DOHH2 (cell line): ENCODE data around the gene KDM1B.

ENCODE experiments used
- CTCF ChIP-seq: fragments of 200-600 bp; sonication (generic); IDR thresholded peaks from one replicate; pipeline ENCODE4 v1.5.1; 2014; ENCODE audit warnings: antibody characterized with exemption, mild to moderate bottlenecking, low read depth, low read length; ENCODE audit not compliant: poor library complexity, severe bottlenecking
- EZH2phosphoT487 ChIP-seq: fragments of 200-600 bp; sonication (generic); IDR thresholded peaks from 2 replicates; pipeline ENCODE4 v1.6.1; 2017; ENCODE audit warnings: borderline replicate concordance, mild to moderate bottlenecking, antibody characterized with exemption, low read length, moderate library complexity, mixed read lengths

GRCh38 chr6:18203786-18204185, 48.6 kb downstream of the KDM1B start:
- TF ChIP-seq CTCF: no peak
- TF ChIP-seq EZH2phosphoT487: no peak
